ENCODE data around the gene SPRED1.
A peak's percentile ranks its signal among the peaks of the same experiment; 100 is the strongest.

Gene SPRED1

GRCh38 chr15:38252481-38253350 lies at the start of gene SPRED1:
Gene SPRED1, plus strand, starts transcription at chr15:38252836. Its CDS starts 350 bp downstream, at chr15:38253186.
- DNase-seq: peak; percentile 8

GRCh38 chr15:38205526-38206272 lies 46.9 kb upstream of the SPRED1 start:
- no peak for DNase-seq

- DNase-seq: no peak
Measured at GRCh38 chr15:38207621-38208020, 45.0 kb upstream of the SPRED1 start.

GRCh38 chr15:38208206-38208605 lies 44.4 kb upstream of the SPRED1 start:
- DNase-seq: no peak

- no peak for DNase-seq
Measured at GRCh38 chr15:38208779-38209178, 43.9 kb upstream of the SPRED1 start.

GRCh38 chr15:38211249-38211648 lies 41.4 kb upstream of the SPRED1 start:
- no peak for DNase-seq

GRCh38 chr15:38211811-38212210 lies 40.8 kb upstream of the SPRED1 start:
- DNase-seq: no peak

- DNase-seq: no peak
Measured at GRCh38 chr15:38212729-38213351, 39.8 kb upstream of the SPRED1 start.

- no peak for DNase-seq
Measured at GRCh38 chr15:38213356-38213755, 39.3 kb upstream of the SPRED1 start.

GRCh38 chr15:38215707-38216106 lies 36.9 kb upstream of the SPRED1 start:
- no peak for DNase-seq

GRCh38 chr15:38216763-38217162 lies 35.9 kb upstream of the SPRED1 start:
- DNase-seq: no peak

- peak; percentile 50 for DNase-seq
Measured at GRCh38 chr15:38217191-38217595, 35.4 kb upstream of the SPRED1 start.

- no peak for DNase-seq
Measured at GRCh38 chr15:38217788-38218609, 34.6 kb upstream of the SPRED1 start.

GRCh38 chr15:38220606-38221273 lies 31.9 kb upstream of the SPRED1 start:
- DNase-seq: no peak

GRCh38 chr15:38224486-38224885 lies 28.1 kb upstream of the SPRED1 start:
- DNase-seq: no peak

- DNase-seq: no peak
Measured at GRCh38 chr15:38225381-38225780, 27.3 kb upstream of the SPRED1 start.

GRCh38 chr15:38226608-38227266 lies 25.9 kb upstream of the SPRED1 start:
- no peak for DNase-seq

- DNase-seq: no peak
Measured at GRCh38 chr15:38227941-38228340, 24.7 kb upstream of the SPRED1 start.

GRCh38 chr15:38228618-38229017 lies 24.0 kb upstream of the SPRED1 start:
- no peak for DNase-seq

GRCh38 chr15:38229705-38230310 lies 22.8 kb upstream of the SPRED1 start:
- no peak for DNase-seq

GRCh38 chr15:38231436-38231835 lies 21.2 kb upstream of the SPRED1 start:
- DNase-seq: no peak
